ENCODE data around the gene RSPH6A. TPM values are rescaled to one million over a fixed set of nuclear protein-coding genes. Genes with fewer than 3 reads are reported as not detected.
A peak's percentile ranks its signal among the peaks of the same experiment; 100 is the strongest.

Gene RSPH6A
- not detected in 2 replicates for polyA plus RNA-seq (2011; rRNA removed)
- 0.09 TPM in 2 replicates for polyA minus RNA-seq (2011; rRNA and poly(A)+ RNA removed)

DNA sequence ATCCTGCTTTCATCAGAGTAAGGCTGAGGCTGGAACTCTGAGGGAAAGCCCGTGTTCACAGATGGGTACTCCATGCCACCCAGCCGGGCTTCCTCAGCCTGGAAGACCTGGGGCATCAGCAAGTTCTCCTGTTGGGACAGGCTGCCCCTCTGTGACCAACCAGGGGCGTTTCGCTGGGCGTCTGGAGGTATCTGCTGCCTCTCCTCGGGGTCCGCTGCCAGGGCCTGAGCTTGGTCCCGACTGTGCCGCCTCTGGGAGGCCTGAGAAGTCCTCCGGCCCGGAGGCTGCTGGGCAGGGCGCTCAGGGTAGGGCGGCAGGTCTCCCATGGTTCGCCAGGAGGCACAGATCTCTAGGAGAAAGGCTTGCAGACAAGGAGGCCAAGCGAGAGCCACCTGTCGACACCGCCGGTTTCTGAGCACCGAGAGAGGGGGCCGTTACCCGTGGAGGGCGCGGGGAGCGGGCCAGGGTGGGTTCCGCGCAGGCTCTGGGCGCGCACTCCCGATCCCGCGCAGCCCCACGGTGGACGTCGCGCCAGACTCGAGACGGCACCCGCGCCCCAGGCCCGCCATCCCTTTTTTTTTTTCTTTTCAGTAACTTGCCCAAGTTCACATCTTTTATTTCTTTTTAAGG lies at the start of gene RSPH6A:
Gene RSPH6A (minus strand): TSS at position 458 of the 630 bp plus-strand sequence. CDS start 132 bp downstream, at position 326.
- POLR2A ChIA-PET = interaction anchor here (0.6 kb wide), 1 partner anchor 46 kb away, joined by 5 read pairs; the partner anchor contains the start of gene SIX5
- no peaks in the 10 kb centered on the region for H3K27me3 ChIP-seq (ENCODE audit: control insufficient read depth, insufficient read depth, low read length)
- no peak for DNase-seq (ENCODE audit: low read depth, low spot score)
- H3K4me3 ChIP-seq (ENCODE audit: low read depth, low read length) = no peak within 1 kb of the TSS
- H3K27ac ChIP-seq (ENCODE audit: low read depth, low read length) = no peak within 1 kb of the TSS
- TF ChIP-seq CTCF (IDR thresholded peaks at IDR 0.05; ENCODE audit: low read depth, low read length) = no peak
- CTCF ChIA-PET = interaction anchor here (1.5 kb wide), 1 partner anchor 16 kb away, joined by 3 read pairs; no protein-coding TSS in a partner anchor
- no peaks in the 10 kb centered on the region; the same call in 1 of the 2 replicates for H3K9me3 ChIP-seq (ENCODE audit: control insufficient read depth, insufficient read depth, low read length)

DNA sequence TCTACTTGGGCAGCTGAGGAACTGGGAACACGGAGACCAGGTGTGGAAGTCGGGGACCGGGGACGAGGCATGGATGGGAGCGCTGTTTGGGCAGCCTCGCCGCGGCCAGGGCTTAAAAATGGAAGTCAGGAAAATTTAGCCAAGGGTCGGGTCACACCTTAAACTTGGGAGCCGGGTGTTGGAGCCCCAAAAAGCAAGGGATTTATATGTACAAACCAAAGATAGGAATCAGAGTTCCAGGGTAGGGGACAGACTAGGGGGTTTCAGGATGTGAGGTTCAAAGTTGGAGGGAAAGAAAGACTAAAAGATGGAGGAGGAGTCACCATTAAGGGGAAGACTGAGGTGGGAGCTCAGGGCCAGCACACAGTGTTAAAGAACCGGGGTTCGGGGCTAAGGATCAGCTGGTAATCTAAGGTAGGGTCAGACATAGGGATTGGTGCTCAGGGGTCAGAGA lies 49.5 kb upstream of the RSPH6A start:
- no peak overlapping the region for H3K27ac ChIP-seq (ENCODE audit: low read depth, low read length)
- no peak overlapping the region for H3K4me3 ChIP-seq (ENCODE audit: low read depth, low read length)
- ChIA-PET CTCF (interaction anchor here (0.6 to 4.2 kb wide), 6 partner anchors 12 to 20 kb away, joined by 4 to 22 read pairs (median 7); no protein-coding TSS in a partner anchor), POLR2A (no interaction called here)
- peaks cover 41% of the 10 kb centered on the region for H3K27me3 ChIP-seq (ENCODE audit: control insufficient read depth, insufficient read depth, low read length)
- H3K9me3 ChIP-seq (ENCODE audit: control insufficient read depth, insufficient read depth, low read length) = peaks cover 4% of the 10 kb centered on the region; the same call in 1 of the 2 replicates
- TF ChIP-seq CTCF (IDR thresholded peaks at IDR 0.05; ENCODE audit: low read depth, low read length) = no peak
- DNase-seq (ENCODE audit: low read depth, low spot score) = no peak

GRCh38 chr19:45863840-45864628 lies 48.9 kb upstream of the RSPH6A start, which contains the start of gene FOXA3:
TSS of gene FOXA3 (plus strand) at chr19:45864326. CDS start at chr19:45864457, 131 bp downstream.
- ChIA-PET POLR2A (interaction anchor here (0.6 to 1.3 kb wide), 12 partner anchors 11 to 147 kb away, joined by 3 to 8 read pairs (median 4); partner anchors contain the start of genes CCDC61, DMPK, IRF2BP1 and MYPOP), CTCF (interaction anchor here (0.6 to 4.2 kb wide), 8 partner anchors 12 to 213 kb away, joined by 4 to 22 read pairs (median 7); no protein-coding TSS in a partner anchor)
- Histone ChIP-seq H3K27ac (ENCODE audit: low read depth, low read length) (no peak within 1 kb of the TSS), H3K4me3 (ENCODE audit: low read depth, low read length) (peak within 1 kb of the TSS; percentile 50), H3K9me3 (ENCODE audit: control insufficient read depth, insufficient read depth, low read length) (peaks cover 4% of the 10 kb centered on the region; the same call in 1 of the 2 replicates), H3K27me3 (ENCODE audit: control insufficient read depth, insufficient read depth, low read length) (peaks cover 39% of the 10 kb centered on the region)
- peak; percentile 29 for TF ChIP-seq CTCF (IDR thresholded peaks at IDR 0.05; ENCODE audit: low read depth, low read length)
- DNase-seq (ENCODE audit: low read depth, low spot score) = no peak

DNA sequence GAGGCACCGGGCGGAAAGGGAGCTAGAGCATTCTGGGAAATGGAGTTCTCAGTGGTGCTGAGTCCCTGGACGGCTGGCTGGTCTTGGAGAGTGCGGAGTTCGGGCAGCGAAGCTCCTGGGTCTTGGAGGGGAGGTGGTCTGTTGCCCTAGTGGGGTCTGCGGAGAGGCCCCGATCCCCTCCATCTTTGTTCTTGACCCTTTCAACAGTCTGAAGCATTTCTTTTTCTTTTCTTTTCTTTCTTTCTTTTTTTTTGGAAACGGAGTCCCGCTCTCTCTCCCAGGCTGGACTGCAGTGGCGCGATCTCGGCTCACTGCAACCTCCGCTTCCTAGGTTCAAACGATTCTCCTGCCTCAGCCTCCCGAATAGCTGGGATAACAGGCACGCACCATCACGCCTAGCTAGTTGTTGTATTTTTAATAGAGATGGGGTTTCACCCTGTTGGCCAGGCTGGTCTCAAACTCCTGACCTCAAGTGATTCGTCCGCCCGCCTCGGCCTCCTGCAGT lies 48.3 kb upstream of the RSPH6A start:
- H3K27me3 ChIP-seq (ENCODE audit: control insufficient read depth, insufficient read depth, low read length) = peaks cover 38% of the 10 kb centered on the region
- CTCF ChIA-PET = interaction anchor here (1.2 to 4.2 kb wide), 6 partner anchors 13 to 214 kb away, joined by 4 to 22 read pairs (median 7); no protein-coding TSS in a partner anchor
- no peak for TF ChIP-seq CTCF (IDR thresholded peaks at IDR 0.05; ENCODE audit: low read depth, low read length)
- peak overlapping the region; percentile 50 for H3K4me3 ChIP-seq (ENCODE audit: low read depth, low read length)
- no peak overlapping the region for H3K27ac ChIP-seq (ENCODE audit: low read depth, low read length)
- no peak for DNase-seq (ENCODE audit: low read depth, low spot score)
- POLR2A ChIA-PET = interaction anchor here (0.6 to 1.3 kb wide), 13 partner anchors 10 to 147 kb away, joined by 3 to 8 read pairs (median 4); partner anchors contain the start of genes CCDC61, DMPK, IRF2BP1 and MYPOP
- H3K9me3 ChIP-seq (ENCODE audit: control insufficient read depth, insufficient read depth, low read length) = peaks cover 4% of the 10 kb centered on the region; the same call in 1 of the 2 replicates

Measured in AG04450 (cell line).